Activated CD8-positive, alpha-beta T cell treated with anti-CD3 and anti-CD28 coated beads for 36 hours (primary cell): Measurements from ENCODE around the gene HOXD11. TPM values are rescaled to one million over a fixed set of nuclear protein-coding genes. Genes with fewer than 3 reads are reported as not detected.

Source experiments
- ATAC-seq: fragments of 200-7000 bp; cut with Tn5 transposase; one replicate; pipeline ENCODE4 v1.10.0; 2021; ENCODE audit warnings: mild to moderate bottlenecking, moderate library complexity
- CTCF ChIA-PET: fragments of 350-600 bp; sonication (Branson Sonifier 250); formaldehyde crosslinking; loops from one replicate; lab custom pipeline; 2021; ENCODE audit warnings: antibody characterized with exemption; lab: Charles Lee
- POLR2A ChIA-PET: fragments of 350-600 bp; sonication (Branson Sonifier 250); formaldehyde crosslinking; loops from one replicate; lab custom pipeline; 2021; ENCODE audit warnings: antibody characterized with exemption; lab: Charles Lee
- DNase-seq: peaks from one replicate; pipeline ENCODE4 v3.0.0-alpha.2; 2020
- H3K27ac Mint-ChIP-seq: one replicate; pipeline ENCODE4 v1.8.0; 2021; ENCODE audit warnings: mild to moderate bottlenecking, mixed read lengths
- H3K27me3 Mint-ChIP-seq: one replicate; pipeline ENCODE4 v1.8.0; 2021; ENCODE audit warnings: mixed read lengths
- H3K36me3 Mint-ChIP-seq: one replicate; pipeline ENCODE4 v1.8.0; 2021; ENCODE audit warnings: low read depth, mixed read lengths
- H3K4me1 Mint-ChIP-seq: one replicate; pipeline ENCODE4 v1.8.0; 2021; ENCODE audit warnings: low read depth, mixed read lengths
- H3K4me3 Mint-ChIP-seq: one replicate; pipeline ENCODE4 v1.8.0; 2021; ENCODE audit warnings: mild to moderate bottlenecking, moderate library complexity, mixed read lengths
- H3K9me3 Mint-ChIP-seq: one replicate; pipeline ENCODE4 v1.8.0; 2021; ENCODE audit warnings: mixed read lengths
- intact Hi-C: fragments of 100-400 bp; cut with micrococcal nuclease; formaldehyde crosslinking; loops from one replicate; pipeline ENCODE4 v1.10.0; 2022
- total RNA-seq, 2 experiments: library from RNA; stranded (reverse); gene quantifications; one replicate each; pipeline ENCODE4 v1.2.3, GENCODE V29; 2021
- TF ChIP-seq, protein P1 (sequence below): fragments of 200-600 bp; IDR thresholded peaks from one replicate; pipeline ENCODE4 v1.8.0; 2022; ENCODE audit warnings: antibody characterized with exemption, mild to moderate bottlenecking

Gene HOXD11
- total RNA-seq, 2 experiments from 2014 or later = not detected

- POLR2A ChIA-PET = interaction anchor here (1.4 kb wide), 1 partner anchor 9 kb away, joined by 3 read pairs; no protein-coding TSS in a partner anchor
- TF ChIP-seq, protein P1, sequence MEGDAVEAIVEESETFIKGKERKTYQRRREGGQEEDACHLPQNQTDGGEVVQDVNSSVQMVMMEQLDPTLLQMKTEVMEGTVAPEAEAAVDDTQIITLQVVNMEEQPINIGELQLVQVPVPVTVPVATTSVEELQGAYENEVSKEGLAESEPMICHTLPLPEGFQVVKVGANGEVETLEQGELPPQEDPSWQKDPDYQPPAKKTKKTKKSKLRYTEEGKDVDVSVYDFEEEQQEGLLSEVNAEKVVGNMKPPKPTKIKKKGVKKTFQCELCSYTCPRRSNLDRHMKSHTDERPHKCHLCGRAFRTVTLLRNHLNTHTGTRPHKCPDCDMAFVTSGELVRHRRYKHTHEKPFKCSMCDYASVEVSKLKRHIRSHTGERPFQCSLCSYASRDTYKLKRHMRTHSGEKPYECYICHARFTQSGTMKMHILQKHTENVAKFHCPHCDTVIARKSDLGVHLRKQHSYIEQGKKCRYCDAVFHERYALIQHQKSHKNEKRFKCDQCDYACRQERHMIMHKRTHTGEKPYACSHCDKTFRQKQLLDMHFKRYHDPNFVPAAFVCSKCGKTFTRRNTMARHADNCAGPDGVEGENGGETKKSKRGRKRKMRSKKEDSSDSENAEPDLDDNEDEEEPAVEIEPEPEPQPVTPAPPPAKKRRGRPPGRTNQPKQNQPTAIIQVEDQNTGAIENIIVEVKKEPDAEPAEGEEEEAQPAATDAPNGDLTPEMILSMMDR = no peak
- H3K27me3 Mint-ChIP-seq = peaks cover 77% of the 10 kb centered on the region
- intact Hi-C loops = loop anchor here (5.0 kb wide), 2 partner anchors 36 to 39 kb away; no protein-coding TSS in a partner anchor
- no peak within 1 kb of the TSS for H3K27ac Mint-ChIP-seq
- H3K9me3 Mint-ChIP-seq = peaks cover 4% of the 10 kb centered on the region
- H3K36me3 Mint-ChIP-seq = no peaks in the 10 kb centered on the region
- ATAC-seq (peak; percentile 34), DNase-seq (peak; percentile 58)
- CTCF ChIA-PET = interaction anchor here (1.3 kb wide), 1 partner anchor 432 kb away, joined by 4 read pairs; no protein-coding TSS in a partner anchor
- peaks cover 13% of the 10 kb centered on the region for H3K4me1 Mint-ChIP-seq
- H3K4me3 Mint-ChIP-seq = peak within 1 kb of the TSS; percentile 51
Measured at GRCh38 chr2:176122683-176123410, 15.8 kb downstream of the HOXD11 start, which contains the start of gene HOXD9. Gene HOXD9, plus strand, starts transcription at chr2:176122719. Its CDS starts 50 bp downstream, at chr2:176122769.

GRCh38 chr2:176123411-176124109 is 16.5 kb downstream of the HOXD11 start:
- POLR2A ChIA-PET = no interaction called here
- TF ChIP-seq, protein P1 = no peak
- Mint-ChIP-seq H3K4me1 (peaks cover 20% of the 10 kb centered on the region), H3K27ac (no peak overlapping the region), H3K9me3 (peaks cover 4% of the 10 kb centered on the region), H3K36me3 (no peaks in the 10 kb centered on the region), H3K4me3 (peak overlapping the region; percentile 1), H3K27me3 (peaks cover 78% of the 10 kb centered on the region)
- CTCF ChIA-PET = interaction anchor here (1.0 to 1.3 kb wide), 2 partner anchors 431 to 529 kb away, joined by 4 read pairs; no protein-coding TSS in a partner anchor
- DNase-seq (no peak), ATAC-seq (no peak)
- intact Hi-C loops = loop anchor here (5.0 kb wide), 2 partner anchors 36 to 39 kb away; no protein-coding TSS in a partner anchor

- no peak overlapping the region for H3K4me3 Mint-ChIP-seq
- CTCF ChIA-PET = interaction anchor here (1.0 to 4.2 kb wide), 4 partner anchors 13 to 1025 kb away, joined by 4 to 38 read pairs (median 12); no protein-coding TSS in a partner anchor
- intact Hi-C loops = loop anchor here (5.0 kb wide), 2 partner anchors 37 to 38 kb away; no protein-coding TSS in a partner anchor
Measured at GRCh38 chr2:176124110-176124946, 17.2 kb downstream of the HOXD11 start.

GRCh38 chr2:176124947-176125771 is 18.1 kb downstream of the HOXD11 start:
- no peaks in the 10 kb centered on the region for H3K36me3 Mint-ChIP-seq
- peaks cover 22% of the 10 kb centered on the region for H3K4me1 Mint-ChIP-seq
- DNase-seq (no peak), ATAC-seq (no peak)
- ChIA-PET CTCF (interaction anchor here (0.9 to 9.8 kb wide), 11 partner anchors 10 to 1024 kb away, joined by 3 to 95 read pairs (median 21); partner anchors contain the start of gene HOXD10), POLR2A (no interaction called here)
- no peak overlapping the region for H3K4me3 Mint-ChIP-seq
- intact Hi-C loops = loop anchor here (5.0 kb wide), 4 partner anchors 37 to 1022 kb away; no protein-coding TSS in a partner anchor
- H3K27me3 Mint-ChIP-seq = peaks cover 72% of the 10 kb centered on the region
- H3K27ac Mint-ChIP-seq = no peak overlapping the region
- H3K9me3 Mint-ChIP-seq = no peaks in the 10 kb centered on the region
- TF ChIP-seq, protein P1 = no peak

More at GRCh38 chr2:176124110-176124946, 17.2 kb downstream of the HOXD11 start:
- H3K27me3 Mint-ChIP-seq = peaks cover 78% of the 10 kb centered on the region
- no peak for ATAC-seq
- TF ChIP-seq, protein P1 = no peak
- H3K27ac Mint-ChIP-seq = no peak overlapping the region
- no peak for DNase-seq
- POLR2A ChIA-PET = no interaction called here
- H3K36me3 Mint-ChIP-seq = no peaks in the 10 kb centered on the region
- H3K4me1 Mint-ChIP-seq = peaks cover 22% of the 10 kb centered on the region
- peaks cover 1% of the 10 kb centered on the region for H3K9me3 Mint-ChIP-seq
